KOPT-K1 (cell line): ENCODE results near the gene SLC22A16.
"Not testable (repeated sequence)": the region's sequence is repeated elsewhere in the genome, so short reads cannot be mapped to it uniquely, and the experiment has no call there.

Experiments
- H3K27ac ChIP-seq: fragments of 200-600 bp; sonication (generic); 2 replicates; pipeline ENCODE4 v1.5.1; 2016; ENCODE audit warnings: antibody characterized with exemption, mild to moderate bottlenecking, low read depth, low read length; ENCODE audit not compliant: poor library complexity, severe bottlenecking
- H3K36me3 ChIP-seq: fragments of 200-600 bp; sonication (generic); 2 replicates; pipeline ENCODE4 v1.5.1; 2017; ENCODE audit warnings: antibody characterized with exemption, mild to moderate bottlenecking, low read length, moderate library complexity; ENCODE audit not compliant: insufficient read depth
- H3K9me3 ChIP-seq: fragments of 200-600 bp; sonication (generic); 2 replicates; pipeline ENCODE4 v1.5.1; 2017; ENCODE audit warnings: antibody characterized with exemption, low read length, mild to moderate bottlenecking; ENCODE audit not compliant: insufficient read depth, poor library complexity, severe bottlenecking

The SLC22A16 gene

DNA sequence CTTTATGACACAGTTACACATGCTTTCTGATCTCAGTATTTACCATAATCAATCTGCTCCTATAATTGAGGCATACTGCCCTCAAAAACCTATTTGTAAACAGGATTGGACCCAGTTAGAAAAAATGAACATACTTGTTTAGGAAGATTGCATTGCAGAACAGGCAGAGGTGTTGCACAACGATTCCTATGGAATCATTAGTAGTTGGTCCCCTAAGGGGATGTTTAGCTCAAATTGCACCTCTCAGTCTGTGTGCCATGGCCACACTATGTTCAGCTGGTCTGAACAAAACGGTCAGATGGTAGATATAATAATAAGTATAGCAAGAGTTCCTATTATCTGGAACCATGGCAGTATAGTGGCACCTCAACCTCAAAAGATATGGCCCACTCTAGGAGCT, 28.5 kb upstream of the SLC22A16 start:
- H3K27ac ChIP-seq, H3K36me3 ChIP-seq, H3K9me3 ChIP-seq: not testable (repeated sequence)

DNA sequence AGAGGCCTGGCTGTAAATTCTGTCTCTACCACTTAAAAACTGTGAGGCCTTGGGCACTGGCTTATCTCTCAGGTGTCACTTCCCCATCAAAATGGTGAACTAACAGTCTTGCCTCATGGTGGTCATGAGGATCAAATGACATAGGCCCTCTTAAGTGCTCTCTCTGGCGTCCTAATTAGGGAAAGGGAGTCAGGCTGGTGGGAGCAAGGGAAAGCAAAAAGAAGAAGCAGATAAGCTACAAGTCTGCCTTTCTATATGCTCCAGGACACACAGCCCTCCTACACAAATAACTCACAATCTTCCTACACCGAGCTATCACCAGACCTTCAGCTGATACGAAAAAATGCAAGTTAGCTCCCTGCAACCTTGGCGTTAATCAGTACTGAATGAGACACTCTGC, 19.5 kb upstream of the SLC22A16 start:
- H3K27ac ChIP-seq: no peak overlapping the region
- H3K36me3 ChIP-seq: no peaks in the 10 kb centered on the region
- H3K9me3 ChIP-seq: no peaks in the 10 kb centered on the region

DNA sequence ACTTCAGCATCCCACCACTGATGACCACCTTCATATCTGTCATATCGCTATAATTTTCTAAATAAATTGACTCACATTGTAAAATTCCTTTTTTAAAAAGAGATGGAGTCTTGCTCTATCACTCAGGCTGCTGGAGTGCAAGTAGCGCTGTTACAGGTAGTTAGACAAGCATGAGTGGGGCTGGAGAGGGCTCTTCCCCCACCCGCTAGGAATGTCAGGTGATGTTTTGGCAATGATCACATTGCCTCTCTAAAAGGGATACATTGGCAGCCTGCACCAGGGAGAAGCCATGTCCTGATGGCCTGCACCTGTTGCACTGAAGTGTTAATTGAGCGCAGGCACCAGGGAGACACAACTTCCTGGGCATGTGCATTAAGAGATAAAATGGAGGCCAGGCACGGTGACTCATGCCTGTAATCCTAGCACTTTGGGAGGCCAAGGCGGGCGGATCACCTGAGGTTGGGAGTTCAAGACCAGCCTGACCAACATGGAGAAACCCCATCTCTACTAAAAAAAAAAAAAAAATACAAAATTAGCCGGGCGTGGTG, 16.9 kb upstream of the SLC22A16 start:
- Histone ChIP-seq H3K9me3 (no peaks in the 10 kb centered on the region), H3K27ac (no peak overlapping the region), H3K36me3 (no peaks in the 10 kb centered on the region)

DNA sequence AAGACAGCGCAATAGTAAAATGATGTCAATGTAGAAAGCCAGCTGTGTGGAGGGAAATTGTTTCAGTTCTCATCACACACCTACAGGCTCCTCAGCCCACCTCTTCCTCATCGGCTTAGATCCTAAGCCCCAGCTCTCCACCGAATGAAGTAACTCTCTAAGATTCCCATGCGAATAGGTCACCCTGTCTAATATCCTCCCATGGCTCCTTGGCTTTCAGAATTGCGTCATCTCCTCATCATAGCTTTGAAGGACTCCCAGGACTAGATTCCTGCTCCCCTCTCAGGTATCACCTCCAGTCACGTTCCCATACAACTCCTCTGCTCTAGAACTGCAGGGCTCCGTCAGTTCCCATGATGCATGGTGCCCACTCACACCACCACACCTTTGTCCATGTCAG, 16.2 kb upstream of the SLC22A16 start:
- Histone ChIP-seq H3K9me3 (no peaks in the 10 kb centered on the region), H3K36me3 (no peaks in the 10 kb centered on the region), H3K27ac (no peak overlapping the region)

DNA sequence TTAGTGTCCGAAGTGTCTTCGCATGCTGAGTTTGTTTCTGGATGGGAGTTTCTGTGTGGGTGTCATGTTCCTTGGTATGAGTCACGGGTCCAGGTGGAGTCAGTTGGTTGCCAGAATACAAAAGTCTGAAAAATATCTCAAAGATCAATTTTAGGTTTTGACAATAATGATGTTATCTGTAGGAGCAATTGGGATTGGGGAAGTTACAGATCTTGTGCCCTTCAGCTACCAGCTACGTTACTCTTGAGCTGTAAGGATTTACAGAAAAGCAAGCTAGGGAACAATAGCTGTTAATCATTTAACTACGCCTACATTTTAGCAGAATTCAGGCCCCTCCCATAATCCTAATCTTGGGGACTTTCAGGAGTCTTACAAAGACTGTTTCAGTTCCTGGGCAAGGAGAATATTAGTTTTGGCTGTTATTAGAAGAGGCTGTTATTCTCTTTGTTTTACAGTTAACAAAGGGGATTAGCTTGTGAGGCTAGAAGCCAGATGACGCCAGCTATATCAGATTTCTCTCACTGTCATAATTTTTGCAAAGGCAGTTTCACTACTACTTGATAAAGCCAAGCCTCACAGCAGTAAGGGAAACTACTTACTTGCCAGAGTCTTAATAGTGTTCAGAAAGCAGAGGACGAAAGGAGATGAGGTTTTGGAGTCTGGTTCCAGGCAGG, 15.4 kb upstream of the SLC22A16 start:
- Histone ChIP-seq H3K9me3 (no peaks in the 10 kb centered on the region), H3K36me3 (no peaks in the 10 kb centered on the region), H3K27ac (no peak overlapping the region)

DNA sequence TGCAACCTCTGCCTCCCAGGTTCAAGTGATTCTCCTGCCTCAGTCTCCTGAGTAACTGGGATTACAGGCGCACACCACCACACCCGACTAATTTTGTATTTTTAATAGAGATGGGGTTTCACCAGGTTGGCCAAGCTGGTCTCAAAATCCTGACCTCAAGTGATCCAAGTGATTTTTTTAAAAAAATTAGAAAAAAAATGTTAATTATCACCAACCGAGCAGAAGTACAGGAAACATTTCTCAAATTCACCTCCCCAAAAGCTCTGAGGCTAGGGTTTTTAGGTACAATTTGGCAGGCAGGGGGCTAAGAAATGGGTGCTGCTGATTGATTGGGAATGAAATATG, 14.9 kb upstream of the SLC22A16 start:
- no peaks in the 10 kb centered on the region for H3K36me3 ChIP-seq
- no peak overlapping the region for H3K27ac ChIP-seq
- no peaks in the 10 kb centered on the region for H3K9me3 ChIP-seq

DNA sequence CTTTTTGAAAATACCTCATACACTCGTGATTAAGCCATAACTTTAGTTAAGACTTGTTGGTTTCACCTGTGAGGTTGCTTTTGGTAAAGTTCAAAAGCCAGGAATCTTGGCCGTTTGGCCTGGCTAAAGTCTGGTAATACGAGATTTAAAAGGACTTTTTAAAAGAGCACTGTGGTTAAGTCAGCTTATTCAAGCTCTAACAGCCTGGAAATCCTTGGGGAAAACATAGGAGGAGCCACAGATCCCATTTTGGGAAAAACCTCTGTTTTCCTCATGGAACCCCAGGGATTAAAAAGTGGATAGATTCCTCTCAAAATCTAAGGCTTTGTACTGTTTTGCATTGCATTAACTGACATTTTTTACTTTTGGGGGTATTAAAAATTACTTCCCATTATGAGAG, 13.7 kb upstream of the SLC22A16 start:
- Histone ChIP-seq H3K36me3 (no peaks in the 10 kb centered on the region), H3K9me3 (no peaks in the 10 kb centered on the region), H3K27ac (no peak overlapping the region)

DNA sequence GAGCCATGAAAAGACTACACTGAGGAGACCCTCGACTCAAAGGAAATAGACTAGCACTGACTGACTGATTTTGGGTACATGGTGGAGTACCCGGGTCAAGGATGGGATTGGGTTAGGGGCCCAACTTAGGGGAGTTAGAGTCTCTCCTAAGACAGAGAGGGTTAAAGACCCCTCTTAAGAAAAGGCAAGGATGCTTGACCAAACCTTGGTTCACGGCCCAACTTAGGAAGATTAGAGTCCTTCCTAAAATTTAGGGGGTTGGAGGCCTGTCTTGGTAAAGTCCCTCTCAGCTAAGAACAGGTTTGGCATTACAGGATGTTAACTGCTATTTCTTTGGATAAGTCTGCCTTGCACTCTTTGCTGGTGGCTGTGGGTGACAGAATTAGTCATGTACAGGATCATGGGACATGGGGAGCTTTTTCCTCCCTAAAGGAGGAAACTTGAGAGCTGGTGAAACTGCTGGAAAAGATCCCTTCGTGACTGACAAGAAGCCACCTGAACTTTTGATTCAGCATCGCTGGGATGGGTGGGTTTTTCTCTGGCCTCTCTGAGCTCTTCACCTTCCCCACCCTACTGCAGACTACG, 12.3 kb upstream of the SLC22A16 start:
- Histone ChIP-seq H3K9me3 (no peaks in the 10 kb centered on the region), H3K36me3 (no peaks in the 10 kb centered on the region), H3K27ac (no peak overlapping the region)

DNA sequence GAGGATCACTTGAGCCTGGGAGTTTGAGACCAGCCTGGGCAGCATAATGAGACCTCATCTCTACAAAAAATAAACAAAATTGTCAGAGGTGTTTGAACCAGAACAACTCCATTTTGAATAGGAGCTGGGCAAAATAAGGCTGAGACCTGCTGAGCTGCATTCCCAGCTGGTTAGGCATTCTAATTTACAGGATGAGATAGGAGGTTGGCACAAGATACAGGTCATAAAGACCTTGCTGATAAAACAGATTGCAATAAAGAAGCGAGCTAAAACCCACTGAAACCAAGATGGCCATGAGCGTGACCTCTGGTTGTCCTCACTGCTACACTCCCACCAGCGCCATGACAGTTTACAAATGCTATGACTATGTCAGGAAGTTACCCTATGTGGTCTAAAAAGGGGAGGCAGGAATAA, 11.6 kb upstream of the SLC22A16 start:
- H3K27ac ChIP-seq, H3K36me3 ChIP-seq, H3K9me3 ChIP-seq: not testable (repeated sequence)

DNA sequence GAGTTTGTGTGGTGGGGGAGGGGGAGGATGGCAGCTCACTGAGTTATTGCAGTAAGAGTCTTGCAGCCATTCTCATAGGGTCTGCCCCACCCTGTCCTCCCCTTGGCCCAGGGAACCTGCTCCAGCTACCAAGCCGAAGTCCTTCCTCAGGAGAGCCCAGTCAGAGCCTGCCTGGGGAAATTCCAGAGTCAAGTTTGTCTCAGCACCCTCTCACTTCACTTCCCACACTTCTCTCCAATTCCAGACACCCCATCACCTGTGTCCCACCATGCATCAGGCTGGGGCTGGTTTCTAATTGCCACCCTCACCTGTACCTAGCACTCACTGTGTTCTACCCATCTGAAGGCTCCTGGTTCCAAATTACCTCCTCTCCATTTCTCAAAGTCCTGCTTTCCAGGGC, 10.3 kb upstream of the SLC22A16 start:
- H3K27ac ChIP-seq: no peak overlapping the region
- no peaks in the 10 kb centered on the region for H3K36me3 ChIP-seq
- peaks cover 6% of the 10 kb centered on the region for H3K9me3 ChIP-seq

DNA sequence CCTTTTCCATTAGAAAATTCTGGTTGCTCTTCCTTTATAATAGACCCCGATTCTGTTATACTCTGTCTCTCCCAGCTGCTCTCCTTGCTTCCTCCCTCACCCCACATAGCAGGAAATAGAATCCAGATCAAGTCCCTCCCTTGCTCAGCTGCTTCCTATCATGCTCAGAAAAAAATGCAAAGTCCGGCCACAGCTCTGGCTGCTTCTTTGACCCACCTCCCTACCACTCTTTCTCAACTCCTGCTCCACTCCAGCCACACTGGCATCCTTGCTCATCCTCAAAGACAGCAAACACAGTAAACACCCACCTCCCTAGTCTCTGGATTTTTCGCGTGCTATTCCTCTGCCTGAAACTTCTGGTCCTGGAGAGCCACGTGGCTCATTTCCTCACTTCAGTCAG, 9.1 kb upstream of the SLC22A16 start:
- Histone ChIP-seq H3K27ac (no peak overlapping the region), H3K36me3 (no peaks in the 10 kb centered on the region), H3K9me3 (peaks cover 11% of the 10 kb centered on the region)

DNA sequence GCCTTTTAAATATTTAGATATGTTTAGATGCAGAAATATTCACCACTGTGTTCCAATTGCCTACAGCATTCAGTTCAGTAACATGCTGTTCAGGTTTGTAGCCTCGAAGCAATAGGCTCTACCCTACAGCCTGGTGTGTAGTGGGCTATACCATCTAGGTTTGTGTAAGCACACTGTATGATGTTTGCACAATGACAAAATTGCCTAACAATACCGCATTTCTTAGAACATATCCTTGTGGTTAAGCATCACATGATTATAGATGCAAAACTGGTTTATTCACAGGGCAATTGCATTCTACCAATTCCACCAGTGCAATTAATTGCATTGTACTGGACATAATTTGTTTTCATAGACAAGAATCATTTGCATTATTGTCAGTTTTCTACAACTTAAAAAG, 7.9 kb upstream of the SLC22A16 start:
- no peak overlapping the region for H3K27ac ChIP-seq
- peaks cover 11% of the 10 kb centered on the region for H3K9me3 ChIP-seq
- H3K36me3 ChIP-seq: no peaks in the 10 kb centered on the region

DNA sequence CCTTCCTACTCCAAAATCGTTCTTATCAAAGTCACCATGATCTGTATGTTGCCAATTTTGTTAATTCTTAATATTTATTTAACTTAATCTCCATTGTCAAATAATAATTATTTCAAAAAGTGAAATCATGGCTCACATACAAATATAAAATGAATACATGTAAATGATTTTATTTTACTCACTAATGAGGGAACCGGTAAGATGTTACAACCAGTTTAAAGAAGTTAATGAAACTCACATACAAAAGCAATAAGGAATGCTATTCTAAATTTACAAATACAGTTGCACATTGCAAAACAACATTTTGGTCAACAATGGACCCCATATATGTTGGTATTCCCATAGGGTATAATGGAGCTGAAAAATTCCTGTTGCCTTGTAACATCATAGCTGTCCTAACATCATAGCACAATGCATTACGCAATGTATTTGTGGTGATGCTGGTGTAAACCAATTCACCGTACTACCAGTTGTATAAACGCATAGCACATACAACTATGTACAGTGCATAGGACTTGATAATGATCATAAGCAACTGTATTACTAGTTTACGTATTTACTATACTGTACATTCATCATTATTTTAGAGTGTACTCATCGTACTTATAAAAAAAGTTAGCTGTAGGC, 6.5 kb upstream of the SLC22A16 start:
- H3K9me3 ChIP-seq: peaks cover 11% of the 10 kb centered on the region
- H3K27ac ChIP-seq: no peak overlapping the region
- H3K36me3 ChIP-seq: no peaks in the 10 kb centered on the region

DNA sequence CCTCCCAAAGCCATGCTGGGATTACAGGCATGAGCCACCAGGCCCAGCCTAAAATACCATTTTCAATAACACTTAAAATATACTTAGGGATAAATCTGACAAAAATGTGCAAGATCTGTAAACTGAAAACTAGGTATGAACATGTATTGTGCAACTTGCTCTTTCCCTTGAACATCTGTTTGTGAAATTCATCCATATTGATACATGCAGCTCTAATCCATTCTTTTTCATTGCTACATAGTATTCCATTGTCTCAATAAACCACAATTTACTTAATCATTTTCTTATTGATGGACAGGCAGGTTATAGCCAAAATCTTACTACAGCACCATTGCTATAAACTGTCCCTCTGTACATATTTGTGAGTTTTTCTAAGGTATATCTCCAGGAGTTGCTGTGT, 4.7 kb upstream of the SLC22A16 start:
- no peaks in the 10 kb centered on the region for H3K36me3 ChIP-seq
- H3K9me3 ChIP-seq: peaks cover 11% of the 10 kb centered on the region
- H3K27ac ChIP-seq: no peak overlapping the region

DNA sequence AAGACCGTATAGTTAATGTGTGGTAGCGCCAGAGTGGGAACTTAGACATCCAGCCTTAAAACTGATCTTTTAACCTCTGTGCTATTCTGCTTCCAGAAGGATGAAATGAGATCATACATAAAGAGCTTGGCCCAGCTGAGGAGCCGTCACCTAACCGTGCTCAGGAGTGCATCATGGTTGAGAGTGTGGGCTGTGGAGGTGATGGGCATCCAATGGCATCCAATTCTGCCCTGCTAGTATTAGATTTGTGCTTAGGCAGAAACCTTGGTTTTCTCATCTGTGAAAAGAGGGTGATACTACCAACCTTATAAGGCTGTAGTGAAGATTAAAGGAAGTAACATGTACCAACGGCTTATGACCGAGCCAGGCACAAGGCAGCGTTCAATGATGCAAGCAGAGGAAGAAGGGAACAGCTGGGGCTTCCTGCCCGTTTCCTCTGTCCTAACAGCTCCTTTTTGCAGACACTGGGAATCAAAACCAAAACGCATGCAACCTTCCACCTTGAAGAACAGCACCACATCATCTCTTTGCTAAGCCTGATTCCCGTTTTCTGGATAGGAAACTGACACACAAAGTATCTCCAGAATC, 1.3 kb downstream of the SLC22A16 start:
- Histone ChIP-seq H3K9me3 (peaks cover 3% of the 10 kb centered on the region), H3K36me3 (no peaks in the 10 kb centered on the region), H3K27ac (no peak overlapping the region)
